HepG2 (cell line): ENCODE data around the gene IRF6. TPM values are rescaled to one million over a fixed set of nuclear protein-coding genes. Genes with fewer than 3 reads are reported as not detected.

Experiments used
- KDM6A ChIP-seq: IDR thresholded peaks from 2 replicates; pipeline ENCODE4 v1.6.1; 2016; ENCODE audit warnings: low read depth
- KLF12 ChIP-seq: sonication (generic); formaldehyde crosslinking; IDR thresholded peaks from 2 replicates; pipeline ENCODE4 v1.4.0; 2020; ENCODE audit warnings: missing genetic modification reagents, borderline replicate concordance
- MTA1 ChIP-seq: sonication (generic); formaldehyde crosslinking; IDR thresholded peaks from 2 replicates; pipeline ENCODE4 v1.4.0; 2020; ENCODE audit warnings: missing genetic modification reagents, mild to moderate bottlenecking, borderline replicate concordance
- MXI1 ChIP-seq: IDR thresholded peaks from 3 replicates; pipeline ENCODE4 v1.6.1; 2012; ENCODE audit warnings: low read depth, low read length, inconsistent platforms, borderline replicate concordance
- NCOA1 ChIP-seq: sonication (generic); formaldehyde crosslinking; IDR thresholded peaks from 2 replicates; pipeline ENCODE4 v1.9.0; 2021; ENCODE audit warnings: missing genetic modification reagents
- POGZ ChIP-seq: sonication (generic); formaldehyde crosslinking; IDR thresholded peaks from 2 replicates; pipeline ENCODE4 v1.4.0; 2020; ENCODE audit warnings: mild to moderate bottlenecking, missing genetic modification reagents
- POLR2A ChIP-seq, 2 experiments: IDR thresholded peaks; 2 replicates each; pipeline ENCODE4 v1.6.1; 2011; ENCODE audit warnings: low read depth in 2 of 2, low read length in 2 of 2, mild to moderate bottlenecking in 1 of 2, moderate library complexity in 1 of 2; ENCODE audit not compliant: insufficient read depth in 1 of 2
- RBFOX2 ChIP-seq: fragments of 200-400 bp; formaldehyde crosslinking; IDR thresholded peaks from 2 replicates; pipeline ENCODE4 v1.6.1; 2017; ENCODE audit warnings: low read depth, mild to moderate bottlenecking, low read length
- SMYD3 ChIP-seq: sonication (generic); formaldehyde crosslinking; IDR thresholded peaks from 2 replicates; pipeline ENCODE4 v1.8.1; 2023; ENCODE audit warnings: mild to moderate bottlenecking, missing genetic modification reagents
- SRSF1 ChIP-seq: fragments of 200-400 bp; formaldehyde crosslinking; optimal IDR thresholded peaks from 2 replicates; pipeline ENCODE3; 2017; ENCODE audit warnings: mild to moderate bottlenecking, low read depth, low read length, moderate library complexity
- SRY ChIP-seq: sonication (generic); formaldehyde crosslinking; IDR thresholded peaks from 2 replicates; pipeline ENCODE4 v1.8.0; 2022; ENCODE audit warnings: mild to moderate bottlenecking, missing genetic modification reagents
- XRCC5 ChIP-seq: fragments of 200-400 bp; formaldehyde crosslinking; optimal IDR thresholded peaks from 2 replicates; pipeline ENCODE3; 2017; ENCODE audit warnings: mild to moderate bottlenecking, low read length
- YEATS2 ChIP-seq: sonication (generic); formaldehyde crosslinking; IDR thresholded peaks from 2 replicates; pipeline ENCODE4 v1.4.0; 2020; ENCODE audit warnings: missing genetic modification reagents, borderline replicate concordance
- ZBTB21 ChIP-seq: sonication (generic); formaldehyde crosslinking; IDR thresholded peaks from 2 replicates; pipeline ENCODE4 v1.4.0; 2020; ENCODE audit warnings: missing genetic modification reagents
- ZNF292 ChIP-seq: sonication (generic); formaldehyde crosslinking; IDR thresholded peaks from 2 replicates; pipeline ENCODE4 v1.8.1; 2022; ENCODE audit warnings: mild to moderate bottlenecking, low read depth, missing genetic modification reagents, borderline replicate concordance
- ZNF788 ChIP-seq: sonication (generic); formaldehyde crosslinking; IDR thresholded peaks from 2 replicates; pipeline ENCODE4 v1.5.0; 2020; ENCODE audit warnings: mild to moderate bottlenecking, missing genetic modification reagents, borderline replicate concordance
- ZNF792 ChIP-seq: IDR thresholded peaks from 2 replicates; pipeline ENCODE4 v1.6.1; 2016
- ZSCAN9 ChIP-seq: IDR thresholded peaks from 2 replicates; pipeline ENCODE4 v1.6.1; 2016; ENCODE audit warnings: borderline replicate concordance
- polyA plus RNA-seq, 8 experiments: library from polyadenylated mRNA; depleted of rRNA in 3 of 8; stranded (reverse) in 7 of 8; unstranded in 1 of 8; fragments of >200 nt; fragmentation: Illumina TruSeq in 4 of 8; extraction: Trizol in 4 of 8; gene quantifications; 2 replicates each; pipeline versions ENCODE4 v1.2.1 to v1.2.3, GENCODE V29; 2011 to 2016; ENCODE audit warnings: low read depth in 4 of 8, missing spikeins in 1 of 8, mixed read lengths in 1 of 8; ENCODE audit not compliant: insufficient read depth in 1 of 8
- total RNA-seq, 5 experiments: library from RNA; depleted of rRNA; stranded (reverse); fragments of >200 nt; fragmentation: Illumina TruSeq; extraction: Trizol; gene quantifications; 2 replicates each; pipeline ENCODE4 v1.2.3, GENCODE V29; 2016; ENCODE audit warnings: low read depth in 1 of 5
- TF ChIP-seq, protein P1 (sequence below): fragments of 450-650 bp; IDR thresholded peaks from 2 replicates; pipeline ENCODE4 v1.6.1; 2017; ENCODE audit warnings: mild to moderate bottlenecking
- TF ChIP-seq, protein P2 (sequence below): sonication (generic); formaldehyde crosslinking; IDR thresholded peaks from 2 replicates; pipeline ENCODE4 v1.8.1; 2023; ENCODE audit warnings: mild to moderate bottlenecking, moderate library complexity, missing genetic modification reagents
- TF ChIP-seq, protein P3 (sequence below): sonication (generic); formaldehyde crosslinking; IDR thresholded peaks from 2 replicates; pipeline ENCODE4 v1.9.0; 2021; ENCODE audit warnings: missing genetic modification reagents, mild to moderate bottlenecking, borderline replicate concordance
- TF ChIP-seq, protein P4 (sequence below): sonication (generic); formaldehyde crosslinking; IDR thresholded peaks from 2 replicates; pipeline ENCODE4 v1.5.1; 2020; ENCODE audit warnings: mild to moderate bottlenecking, missing genetic modification reagents

The IRF6 gene
- total and polyA plus RNA-seq, 2 of the 13 experiments (the other 11 are each of a cell fraction or from before 2014, with no cell fraction given), result 0.02 TPM; not detected in 1

DNA sequence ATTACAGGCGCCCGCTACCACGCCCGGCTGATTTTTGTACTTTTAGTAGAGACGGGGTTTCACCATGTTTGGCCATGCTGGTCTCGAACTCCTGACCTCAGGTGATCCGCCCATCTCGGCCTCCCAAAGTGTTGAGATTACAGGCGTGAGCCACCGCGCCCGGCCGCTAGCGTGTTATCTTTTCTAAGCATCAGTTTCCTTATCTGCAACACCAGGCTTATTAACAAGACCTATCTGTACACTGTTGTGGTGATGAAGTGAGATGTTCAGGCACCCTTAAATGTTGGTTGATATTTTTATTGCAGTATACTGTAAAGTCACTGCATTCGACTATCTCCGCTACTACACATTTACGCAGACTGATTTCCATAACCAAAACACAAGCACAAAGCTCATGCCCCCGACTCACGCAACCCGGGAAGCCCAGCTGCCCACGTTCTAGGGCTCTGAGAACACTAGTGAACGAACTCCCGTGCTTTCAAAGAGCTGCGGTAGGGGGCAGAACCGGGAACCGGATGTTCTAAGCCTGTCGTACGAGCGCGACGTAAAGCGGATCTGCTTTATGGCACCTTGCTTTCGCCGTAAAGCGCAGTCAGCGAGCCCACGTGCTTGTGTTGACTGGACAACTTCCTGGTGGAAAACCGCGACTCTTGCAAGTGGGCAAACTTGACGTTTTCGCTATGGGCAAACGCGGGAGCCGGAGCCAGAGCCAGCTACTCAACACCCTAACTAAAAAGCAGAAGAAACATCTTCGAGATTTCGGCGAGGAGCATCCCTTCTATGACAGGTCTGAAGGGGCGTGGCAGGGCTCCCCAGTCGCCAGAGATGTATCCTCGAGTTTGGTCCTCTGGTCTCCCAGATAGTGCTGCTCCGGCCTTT lies 21.7 kb upstream of the IRF6 start, which contains the start of gene UTP25 (continued):
- TF ChIP-seq, protein P1, sequence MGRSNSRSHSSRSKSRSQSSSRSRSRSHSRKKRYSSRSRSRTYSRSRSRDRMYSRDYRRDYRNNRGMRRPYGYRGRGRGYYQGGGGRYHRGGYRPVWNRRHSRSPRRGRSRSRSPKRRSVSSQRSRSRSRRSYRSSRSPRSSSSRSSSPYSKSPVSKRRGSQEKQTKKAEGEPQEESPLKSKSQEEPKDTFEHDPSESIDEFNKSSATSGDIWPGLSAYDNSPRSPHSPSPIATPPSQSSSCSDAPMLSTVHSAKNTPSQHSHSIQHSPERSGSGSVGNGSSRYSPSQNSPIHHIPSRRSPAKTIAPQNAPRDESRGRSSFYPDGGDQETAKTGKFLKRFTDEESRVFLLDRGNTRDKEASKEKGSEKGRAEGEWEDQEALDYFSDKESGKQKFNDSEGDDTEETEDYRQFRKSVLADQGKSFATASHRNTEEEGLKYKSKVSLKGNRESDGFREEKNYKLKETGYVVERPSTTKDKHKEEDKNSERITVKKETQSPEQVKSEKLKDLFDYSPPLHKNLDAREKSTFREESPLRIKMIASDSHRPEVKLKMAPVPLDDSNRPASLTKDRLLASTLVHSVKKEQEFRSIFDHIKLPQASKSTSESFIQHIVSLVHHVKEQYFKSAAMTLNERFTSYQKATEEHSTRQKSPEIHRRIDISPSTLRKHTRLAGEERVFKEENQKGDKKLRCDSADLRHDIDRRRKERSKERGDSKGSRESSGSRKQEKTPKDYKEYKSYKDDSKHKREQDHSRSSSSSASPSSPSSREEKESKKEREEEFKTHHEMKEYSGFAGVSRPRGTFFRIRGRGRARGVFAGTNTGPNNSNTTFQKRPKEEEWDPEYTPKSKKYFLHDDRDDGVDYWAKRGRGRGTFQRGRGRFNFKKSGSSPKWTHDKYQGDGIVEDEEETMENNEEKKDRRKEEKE, result no peak
- TF ChIP-seq SRY (CRISPR knock-in tag) (no peak), ZNF792 (CRISPR knock-in tag) (peak; percentile 78), ZBTB21 (CRISPR knock-in tag) (no peak), RBFOX2 (peak; percentile 65), ZSCAN9 (CRISPR knock-in tag) (peak; percentile 40; the same call in 1 of the 2 replicates), NCOA1 (0 out of 2 replicates have a peak, but pooled peaks have one; percentile 49), XRCC5 (peak; percentile 93), MTA1 (CRISPR knock-in tag) (no peak; the same call in 1 of the 2 replicates), SMYD3 (CRISPR knock-in tag) (no peak), ZNF292 (CRISPR knock-in tag) (no peak), POLR2A (IDR thresholded peaks at IDR 0.05; ENCODE audit: insufficient read depth in 1 of 2, low read depth in 2 of 2, low read length in 2 of 2) (peak; percentile 62 to 83; a peak in 3 of 4 replicates), POGZ (CRISPR knock-in tag) (peak; percentile 94), ZNF788 (CRISPR knock-in tag) (peak; percentile 92; the same call in 1 of the 2 replicates), KDM6A (no peak), MXI1 (peak; percentile 99), SRSF1 (no peak), YEATS2 (CRISPR knock-in tag) (peak; percentile 96), KLF12 (CRISPR knock-in tag) (peak; percentile 63; the same call in 1 of the 2 replicates)
- TF ChIP-seq, protein P2, sequence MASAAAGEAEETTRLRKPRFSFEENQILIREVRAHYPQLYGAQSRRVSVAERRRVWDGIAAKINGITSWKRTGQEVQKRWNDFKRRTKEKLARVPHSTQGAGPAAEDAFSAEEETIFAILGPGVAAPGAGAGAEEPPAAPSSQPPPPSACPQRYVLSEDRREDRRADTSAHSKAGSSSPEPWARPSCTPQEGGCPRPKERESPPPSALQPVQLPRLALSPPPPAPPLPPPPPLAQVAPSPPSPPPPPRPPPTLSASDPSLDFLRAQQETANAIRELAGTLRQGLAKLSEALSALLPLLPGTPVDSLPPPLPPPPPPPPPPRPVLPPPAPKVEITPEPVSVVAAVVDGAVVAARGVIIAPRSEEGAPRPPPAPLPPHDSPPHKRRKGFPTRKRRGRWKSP (CRISPR knock-in tag), result peak; percentile 86
- TF ChIP-seq, protein P3, sequence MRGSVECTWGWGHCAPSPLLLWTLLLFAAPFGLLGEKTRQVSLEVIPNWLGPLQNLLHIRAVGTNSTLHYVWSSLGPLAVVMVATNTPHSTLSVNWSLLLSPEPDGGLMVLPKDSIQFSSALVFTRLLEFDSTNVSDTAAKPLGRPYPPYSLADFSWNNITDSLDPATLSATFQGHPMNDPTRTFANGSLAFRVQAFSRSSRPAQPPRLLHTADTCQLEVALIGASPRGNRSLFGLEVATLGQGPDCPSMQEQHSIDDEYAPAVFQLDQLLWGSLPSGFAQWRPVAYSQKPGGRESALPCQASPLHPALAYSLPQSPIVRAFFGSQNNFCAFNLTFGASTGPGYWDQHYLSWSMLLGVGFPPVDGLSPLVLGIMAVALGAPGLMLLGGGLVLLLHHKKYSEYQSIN (CRISPR knock-in tag), result no peak
- TF ChIP-seq, protein P4, sequence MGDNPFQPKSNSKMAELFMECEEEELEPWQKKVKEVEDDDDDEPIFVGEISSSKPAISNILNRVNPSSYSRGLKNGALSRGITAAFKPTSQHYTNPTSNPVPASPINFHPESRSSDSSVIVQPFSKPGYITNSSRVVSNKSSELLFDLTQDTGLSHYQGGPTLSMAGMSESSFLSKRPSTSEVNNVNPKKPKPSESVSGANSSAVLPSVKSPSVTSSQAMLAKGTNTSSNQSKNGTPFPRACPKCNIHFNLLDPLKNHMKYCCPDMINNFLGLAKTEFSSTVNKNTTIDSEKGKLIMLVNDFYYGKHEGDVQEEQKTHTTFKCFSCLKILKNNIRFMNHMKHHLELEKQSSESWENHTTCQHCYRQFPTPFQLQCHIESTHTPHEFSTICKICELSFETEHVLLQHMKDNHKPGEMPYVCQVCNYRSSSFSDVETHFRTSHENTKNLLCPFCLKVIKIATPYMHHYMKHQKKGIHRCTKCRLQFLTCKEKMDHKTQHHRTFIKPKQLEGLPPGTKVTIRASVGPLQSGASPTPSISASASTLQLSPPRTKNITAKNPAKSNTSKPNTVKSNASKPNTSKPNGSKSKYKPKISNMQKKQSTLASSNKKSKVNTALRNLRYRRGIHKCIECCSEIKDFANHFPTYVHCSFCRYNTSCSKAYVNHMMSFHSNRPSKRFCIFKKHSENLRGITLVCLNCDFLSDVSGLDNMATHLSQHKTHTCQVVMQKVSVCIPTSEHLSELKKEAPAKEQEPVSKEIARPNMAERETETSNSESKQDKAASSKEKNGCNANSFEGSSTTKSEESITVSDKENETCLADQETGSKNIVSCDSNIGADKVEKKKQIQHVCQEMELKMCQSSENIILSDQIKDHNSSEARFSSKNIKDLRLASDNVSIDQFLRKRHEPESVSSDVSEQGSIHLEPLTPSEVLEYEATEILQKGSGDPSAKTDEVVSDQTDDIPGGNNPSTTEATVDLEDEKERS, result 0 out of 2 replicates have a peak, but pooled peaks have one; percentile 21
